ENCODE data around the gene ARAP3. TPM values are rescaled to one million over a fixed set of nuclear protein-coding genes. Genes with fewer than 3 reads are reported as not detected.

The ARAP3 gene
- total and polyA plus RNA-seq, 2 donors (not counting 3 experiments of a cell fraction or from before 2014, with no cell fraction given) = 60.6 to 136 TPM

GRCh38 chr5:141669520-141669919 is 12.5 kb downstream of the ARAP3 start:
- Histone ChIP-seq H3K4me2 (ENCODE audit: insufficient read depth, low read length) (no peak overlapping the region), H3K27ac (ENCODE audit: insufficient read depth, low read depth, low read length) (no peak overlapping the region), H4K20me1 (replicated peaks; ENCODE audit: control insufficient read depth, extremely low read depth, insufficient read depth, low read length) (no peaks in the 10 kb centered on the region), H3K27me3 (ENCODE audit: control insufficient read depth in 2 of 2, insufficient read depth in 2 of 2, low read length in 2 of 2) (no peaks in the 10 kb centered on the region), H3K9me3 (replicated peaks; ENCODE audit: control insufficient read depth, insufficient read depth, low read length) (no peaks in the 10 kb centered on the region), H3K9ac (replicated peaks; ENCODE audit: extremely low read depth, insufficient read depth, low read length) (no peak overlapping the region), H2AFZ (ENCODE audit: low read depth, low read length) (no peak overlapping the region), H3K4me3 (replicated peaks in 1 of 3; ENCODE audit: insufficient read depth in 1 of 3, low read depth in 1 of 3, low read length in 3 of 3) (no peak overlapping the region), H3K4me1 (ENCODE audit: control insufficient read depth, extremely low read depth, insufficient read depth, low read length) (peaks cover 7% of the 10 kb centered on the region), H3K9me1 (replicated peaks; ENCODE audit: control insufficient read depth, extremely low read depth, insufficient read depth, low read length) (no peaks in the 10 kb centered on the region), H3K79me2 (ENCODE audit: control insufficient read depth, insufficient read depth, low read length) (peaks cover 13% of the 10 kb centered on the region), H3K36me3 (ENCODE audit: control insufficient read depth in 2 of 2, extremely low read depth in 1 of 2, insufficient read depth in 2 of 2, low read length in 2 of 2) (peaks cover 22 to 57% of the 10 kb centered on the region in 2 experiments)
- ChIA-PET POLR2A (interaction anchor here (0.6 kb wide), 1 partner anchor 164 kb away, joined by 3 read pairs; no protein-coding TSS in a partner anchor), CTCF (interaction anchor here (0.6 to 2.4 kb wide), 8 partner anchors 10 to 291 kb away, joined by 3 to 16 read pairs (median 4); no protein-coding TSS in a partner anchor)
- intact Hi-C loops (cut with micrococcal nuclease) = no loop called here
- TF ChIP-seq, protein P1, sequence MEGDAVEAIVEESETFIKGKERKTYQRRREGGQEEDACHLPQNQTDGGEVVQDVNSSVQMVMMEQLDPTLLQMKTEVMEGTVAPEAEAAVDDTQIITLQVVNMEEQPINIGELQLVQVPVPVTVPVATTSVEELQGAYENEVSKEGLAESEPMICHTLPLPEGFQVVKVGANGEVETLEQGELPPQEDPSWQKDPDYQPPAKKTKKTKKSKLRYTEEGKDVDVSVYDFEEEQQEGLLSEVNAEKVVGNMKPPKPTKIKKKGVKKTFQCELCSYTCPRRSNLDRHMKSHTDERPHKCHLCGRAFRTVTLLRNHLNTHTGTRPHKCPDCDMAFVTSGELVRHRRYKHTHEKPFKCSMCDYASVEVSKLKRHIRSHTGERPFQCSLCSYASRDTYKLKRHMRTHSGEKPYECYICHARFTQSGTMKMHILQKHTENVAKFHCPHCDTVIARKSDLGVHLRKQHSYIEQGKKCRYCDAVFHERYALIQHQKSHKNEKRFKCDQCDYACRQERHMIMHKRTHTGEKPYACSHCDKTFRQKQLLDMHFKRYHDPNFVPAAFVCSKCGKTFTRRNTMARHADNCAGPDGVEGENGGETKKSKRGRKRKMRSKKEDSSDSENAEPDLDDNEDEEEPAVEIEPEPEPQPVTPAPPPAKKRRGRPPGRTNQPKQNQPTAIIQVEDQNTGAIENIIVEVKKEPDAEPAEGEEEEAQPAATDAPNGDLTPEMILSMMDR (IDR thresholded peaks at IDR 0.05; ENCODE audit: extremely low read depth in 1 of 2, insufficient read depth in 1 of 2, low read depth in 1 of 2, low read length in 2 of 2) = peak in 1 of 2 donors; percentile 4
- TF ChIP-seq JUN (IDR thresholded peaks at IDR 0.05; ENCODE audit: borderline replicate concordance, insufficient read depth, insufficient read length, low read depth) = no peak
- no peak for TF ChIP-seq MAX (IDR thresholded peaks at IDR 0.05; ENCODE audit: insufficient read depth, insufficient read length)
- no peak for TF ChIP-seq GATA2 (IDR thresholded peaks at IDR 0.05; ENCODE audit: insufficient read depth, insufficient read length, low read depth, low read length)
- TF ChIP-seq MYC (IDR thresholded peaks at IDR 0.05; ENCODE audit: low read depth, low read length) = no peak
- no peak for TF ChIP-seq POLR2AphosphoS5 (IDR thresholded peaks at IDR 0.05; ENCODE audit: insufficient read depth, low read depth, low read length)
- TF ChIP-seq FOS (IDR thresholded peaks at IDR 0.05; ENCODE audit: borderline replicate concordance, insufficient read depth, low read length) = no peak
- TF ChIP-seq POLR2A (IDR thresholded peaks at IDR 0.05; ENCODE audit: low read depth, low read length) = peak; percentile 13
- no peak for TF ChIP-seq EZH2 (IDR thresholded peaks at IDR 0.05; ENCODE audit: borderline replicate concordance, low read depth, low read length, severe bottlenecking)
- no peak for DNase-seq (ENCODE audit: low read depth, low spot score)
- no peak for FAIRE-seq
- dilution Hi-C loops (cut with MboI; ENCODE audit: extremely low pct_ligation_motif_present, low sequenced_read_pairs) = no loop called here
- no TSS peak for BruUV-seq (replicated peaks)

All from endothelial cell of umbilical vein (primary cell).